ENCODE data around the gene AFMID.
A peak's percentile ranks its signal among the peaks of the same experiment; 100 is the strongest.

Gene AFMID

GRCh38 chr17:78200451-78200850 lies 13.3 kb downstream of the AFMID start:
- H3K27me3 ChIP-seq (replicated peaks; ENCODE audit: control insufficient read depth, insufficient read depth, low read length), result no peaks in the 10 kb centered on the region
- H3K36me3 ChIP-seq (ENCODE audit: control insufficient read depth, insufficient read depth, low read length), result peaks cover 13% of the 10 kb centered on the region
- DNase-seq (ENCODE audit: extremely low read depth, insufficient read length), result no peak
- H3K4me3 ChIP-seq (replicated peaks; ENCODE audit: low read depth, low read length), result no peak overlapping the region
- TF ChIP-seq CTCF (IDR thresholded peaks at IDR 0.05; ENCODE audit: insufficient read depth, low read length, poor library complexity, severe bottlenecking), result no peak

GRCh38 chr17:78202666-78203065 lies 15.5 kb downstream of the AFMID start:
- no peaks in the 10 kb centered on the region for H3K27me3 ChIP-seq (replicated peaks; ENCODE audit: control insufficient read depth, insufficient read depth, low read length)
- no peak for TF ChIP-seq CTCF (IDR thresholded peaks at IDR 0.05; ENCODE audit: insufficient read depth, low read length, poor library complexity, severe bottlenecking)
- no peak for DNase-seq (ENCODE audit: extremely low read depth, insufficient read length)
- H3K36me3 ChIP-seq (ENCODE audit: control insufficient read depth, insufficient read depth, low read length), result peaks cover 15% of the 10 kb centered on the region
- no peak overlapping the region for H3K4me3 ChIP-seq (replicated peaks; ENCODE audit: low read depth, low read length)

GRCh38 chr17:78204387-78205123 lies 17.4 kb downstream of the AFMID start:
- H3K27me3 ChIP-seq (replicated peaks; ENCODE audit: control insufficient read depth, insufficient read depth, low read length), result no peaks in the 10 kb centered on the region
- TF ChIP-seq CTCF (IDR thresholded peaks at IDR 0.05; ENCODE audit: insufficient read depth, low read length, poor library complexity, severe bottlenecking), result no peak
- H3K4me3 ChIP-seq (replicated peaks; ENCODE audit: low read depth, low read length), result no peak overlapping the region
- DNase-seq (ENCODE audit: extremely low read depth, insufficient read length), result no peak
- H3K36me3 ChIP-seq (ENCODE audit: control insufficient read depth, insufficient read depth, low read length), result peaks cover 15% of the 10 kb centered on the region

- Histone ChIP-seq H3K27me3 (replicated peaks; ENCODE audit: control insufficient read depth, insufficient read depth, low read length) (no peaks in the 10 kb centered on the region), H3K4me3 (replicated peaks; ENCODE audit: low read depth, low read length) (no peak overlapping the region), H3K36me3 (ENCODE audit: control insufficient read depth, insufficient read depth, low read length) (peaks cover 15% of the 10 kb centered on the region)
- no peak for DNase-seq (ENCODE audit: extremely low read depth, insufficient read length)
- TF ChIP-seq CTCF (IDR thresholded peaks at IDR 0.05; ENCODE audit: insufficient read depth, low read length, poor library complexity, severe bottlenecking), result no peak
Observed at GRCh38 chr17:78205124-78205775, 18.1 kb downstream of the AFMID start.

- Histone ChIP-seq H3K36me3 (ENCODE audit: control insufficient read depth, insufficient read depth, low read length) (peaks cover 14% of the 10 kb centered on the region), H3K27me3 (replicated peaks; ENCODE audit: control insufficient read depth, insufficient read depth, low read length) (no peaks in the 10 kb centered on the region), H3K4me3 (replicated peaks; ENCODE audit: low read depth, low read length) (no peak overlapping the region)
- DNase-seq (ENCODE audit: extremely low read depth, insufficient read length), result no peak
- peak; percentile 9 for TF ChIP-seq CTCF (IDR thresholded peaks at IDR 0.05; ENCODE audit: insufficient read depth, low read length, poor library complexity, severe bottlenecking)
Observed at GRCh38 chr17:78206298-78206697, 19.1 kb downstream of the AFMID start.

Measured in GM06990 (cell line).